Esophagus squamous epithelium (tissue), 4 donors: ENCODE results near the gene ABR.

Source experiments
- CTCF ChIP-seq, 6 experiments: fragments of 450-650 bp in 4 of 6; fragments of 200-600 bp in 2 of 6; sonication (generic) in 2 of 6; IDR thresholded peaks; one replicate each; pipeline ENCODE4 v1.5.1; 2016 to 2019; ENCODE audit warnings: antibody characterized with exemption in 6 of 6, mild to moderate bottlenecking in 4 of 6, moderate library complexity in 4 of 6
- POLR2A ChIP-seq, 4 donors: fragments of 450-650 bp; IDR thresholded peaks; one replicate each; pipeline ENCODE4 v1.6.1; 2017; ENCODE audit warnings: antibody characterized with exemption in 4 of 4, mild to moderate bottlenecking in 4 of 4, moderate library complexity in 3 of 4

GRCh38 chr17:1041746-1042145, 138.0 kb downstream of the ABR start:
- TF ChIP-seq CTCF (IDR thresholded peaks at IDR 0.05) (no peak), POLR2A (IDR thresholded peaks at IDR 0.05) (no peak)
